Suppressor macrophage treated with lipopolysaccharide for 4 hours (primary cell): ENCODE results near the gene HSPA1L.
"Not testable (repeated sequence)": the region's sequence is repeated elsewhere in the genome, so short reads cannot be mapped to it uniquely, and the experiment has no call there.

Experiments
- DNase-seq: peaks from one replicate; pipeline ENCODE4 v3.0.0-alpha.2; 2020

The HSPA1L gene

GRCh38 chr6:31811645-31812044 is 3.4 kb downstream of the HSPA1L start:
- DNase-seq: no peak

- DNase-seq: not testable (repeated sequence)
These were observed 6.5 kb downstream of the HSPA1L start for GRCh38 chr6:31808599-31808998.

GRCh38 chr6:31806470-31807272 is 8.4 kb downstream of the HSPA1L start, which contains the start of gene LSM2:
Gene LSM2, minus strand, starts transcription at chr6:31806966. Its CDS starts 209 bp downstream, at chr6:31806757.
- DNase-seq: peak; percentile 99

- DNase-seq: no peak
These were observed 9.1 kb downstream of the HSPA1L start for GRCh38 chr6:31805939-31806469.

GRCh38 chr6:31801031-31801927 is 13.8 kb downstream of the HSPA1L start:
- not testable (repeated sequence) for DNase-seq

GRCh38 chr6:31799781-31800180 is 15.3 kb downstream of the HSPA1L start:
- no peak for DNase-seq

GRCh38 chr6:31797588-31797987 is 17.5 kb downstream of the HSPA1L start:
- no peak for DNase-seq

- no peak for DNase-seq
These were observed 18.1 kb downstream of the HSPA1L start for GRCh38 chr6:31796993-31797385.

- DNase-seq: peak; percentile 98
These were observed 19.3 kb downstream of the HSPA1L start, which contains the start of gene VARS1 for GRCh38 chr6:31795616-31796298. Gene VARS1, minus strand, starts transcription at chr6:31795752. Its CDS starts 535 bp downstream, at chr6:31795217.

GRCh38 chr6:31794866-31795615 is 20.0 kb downstream of the HSPA1L start:
- no peak for DNase-seq

- no peak for DNase-seq
These were observed 20.7 kb downstream of the HSPA1L start for GRCh38 chr6:31794294-31794865.

GRCh38 chr6:31793927-31794245 is 21.2 kb downstream of the HSPA1L start:
- not testable (repeated sequence) for DNase-seq

GRCh38 chr6:31792761-31793171 is 22.3 kb downstream of the HSPA1L start:
- DNase-seq: no peak

- no peak for DNase-seq
These were observed 23.1 kb downstream of the HSPA1L start for GRCh38 chr6:31792090-31792374.

GRCh38 chr6:31791324-31792089 is 23.6 kb downstream of the HSPA1L start:
- no peak for DNase-seq

- no peak for DNase-seq
These were observed 29.6 kb downstream of the HSPA1L start for GRCh38 chr6:31785475-31785874.

- DNase-seq: no peak
These were observed 30.8 kb downstream of the HSPA1L start for GRCh38 chr6:31784098-31784925.

GRCh38 chr6:31782126-31782855 is 32.8 kb downstream of the HSPA1L start:
- DNase-seq: no peak
